Stomach (tissue), 9 donors: ENCODE results near the gene SLC16A2. TPM values are rescaled to one million over a fixed set of nuclear protein-coding genes. Genes with fewer than 3 reads are reported as not detected.
"Not testable (repeated sequence)": the region's sequence is repeated elsewhere in the genome, so short reads cannot be mapped to it uniquely, and the experiment has no call there.

ENCODE experiments used
- DNase-seq, 2 donors: peaks; one replicate each; pipeline versions ENCODE4 v3.0.0 to v3.0.0-alpha.2; 2013 to 2019
- H3K27ac ChIP-seq, 5 donors: fragments of 200-600 bp in 4 of 5; sonication (generic) in 4 of 5; one replicate each; pipeline ENCODE4 v1.5.1; 2013 to 2019; ENCODE audit warnings: mild to moderate bottlenecking in 1 of 5, moderate library complexity in 1 of 5
- H3K27me3 ChIP-seq, 3 donors: fragments of 200-600 bp; sonication (generic); one replicate each; pipeline ENCODE4 v1.5.1; 2017 to 2019; ENCODE audit warnings: mixed run types in 1 of 3
- H3K36me3 ChIP-seq, 4 donors: fragments of 200-600 bp; sonication (generic); 1 replicate in 3 of 4; 2 replicates in 1 of 4; pipeline ENCODE4 v1.5.1; 2016 to 2019
- H3K4me1 ChIP-seq, 4 donors: fragments of 200-600 bp; sonication (generic); one replicate each; pipeline ENCODE4 v1.5.1; 2016 to 2019
- H3K4me3 ChIP-seq, 4 donors: fragments of 200-600 bp; sonication (generic) in 3 of 4; one replicate each; pipeline ENCODE4 v1.5.1; 2016 to 2019; ENCODE audit warnings: mild to moderate bottlenecking in 1 of 4
- H3K9me3 ChIP-seq, 4 donors: fragments of 200-600 bp; sonication (generic); one replicate each; pipeline ENCODE4 v1.5.1; 2016 to 2019
- CTCF ChIP-seq, 7 experiments: fragments of 450-650 bp in 4 of 7; fragments of 200-600 bp in 3 of 7; sonication (generic) in 3 of 7; IDR thresholded peaks; one replicate each; pipeline ENCODE4 v1.5.1; 2016 to 2019; ENCODE audit warnings: antibody characterized with exemption in 7 of 7, control low read depth in 2 of 7, mild to moderate bottlenecking in 1 of 7
- EP300 ChIP-seq: sonication (generic); formaldehyde crosslinking; IDR thresholded peaks from one replicate; pipeline ENCODE4 v1.6.1; 2017; ENCODE audit warnings: antibody characterized with exemption
- POLR2A ChIP-seq, 4 donors: fragments of 450-650 bp; IDR thresholded peaks; one replicate each; pipeline ENCODE4 v1.6.1; 2016; ENCODE audit warnings: antibody characterized with exemption in 4 of 4, control low read depth in 2 of 4, mild to moderate bottlenecking in 1 of 4, moderate library complexity in 1 of 4
- POLR2AphosphoS5 ChIP-seq, 3 donors: sonication (generic); formaldehyde crosslinking; IDR thresholded peaks; one replicate each; pipeline ENCODE4 v1.6.1; 2016; ENCODE audit warnings: antibody characterized with exemption in 3 of 3
- WGBS, 5 donors: extraction: QIAGEN DNeasy Blood & Tissue Kit in 3 of 5; methylation state at CpG; one replicate each; pipeline versions ENCODE4 v1.1.5 to v1.1.7; 2013 to 2018; 5-methylcytosine and 5-hydroxymethylcytosine counted together
- intact Hi-C: fragments of 100-400 bp; cut with DNase I; formaldehyde crosslinking; loops from one replicate; pipeline ENCODE4 v1.15.1; 2023; ENCODE audit warnings: low total_unique reads
- polyA plus RNA-seq, 3 donors: library from polyadenylated mRNA; stranded (reverse); fragments of 200-250 nt; gene quantifications; one replicate each; pipeline ENCODE4 v1.2.3, GENCODE V29; 2013
- total RNA-seq, 5 donors: library from RNA; depleted of rRNA; stranded (reverse); fragments of >200 nt; gene quantifications; one replicate each; pipeline versions ENCODE4 v1.1.0 to v1.2.3, GENCODE V29; 2014 to 2016
- donor health status: healthy with polysubstance abuse.
- donor health status: Bipolar disorder and iron deficiency.
- donor health status: healthy.

Gene SLC16A2
- total and polyA plus RNA-seq, 8 donors, result 0.29 to 4.4 (median 2.4) TPM; not detected in 1

DNA sequence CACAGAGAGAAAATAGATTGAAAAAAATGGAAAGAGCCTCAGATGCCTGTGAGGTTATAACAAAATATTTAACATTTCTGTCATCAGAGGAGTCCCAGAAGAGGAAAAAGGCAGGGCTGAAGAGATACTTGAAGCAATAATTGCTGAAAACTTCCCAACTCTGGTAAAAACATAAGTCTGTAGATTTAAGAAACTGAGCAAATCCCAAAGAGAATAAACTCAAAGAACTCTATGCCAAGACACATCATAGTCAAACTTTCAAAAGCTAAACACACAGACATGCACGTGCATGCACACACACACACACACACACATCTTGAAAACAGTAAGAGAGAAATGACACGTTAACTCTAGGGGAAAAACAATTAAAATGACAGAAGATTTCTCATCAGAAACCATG, 94.1 kb downstream of the SLC16A2 start:
- 62 to 74% (median 66%) methylated on average over 2 of the region's 2 CpGs for WGBS, 5 donors
- Histone ChIP-seq H3K27ac (no peak overlapping the region), H3K4me3 (no peak overlapping the region), H3K36me3 (no peaks in the 10 kb centered on the region), H3K4me1 (no peaks in the 10 kb centered on the region), H3K9me3 (no peaks in the 10 kb centered on the region), H3K27me3 (no peaks in the 10 kb centered on the region)
- no peak for DNase-seq
- intact Hi-C loops, result no loop called here
- no peak for TF ChIP-seq CTCF (IDR thresholded peaks at IDR 0.05)
- TF ChIP-seq POLR2A (IDR thresholded peaks at IDR 0.05), result no peak
- no peak for TF ChIP-seq EP300
- no peak for TF ChIP-seq POLR2AphosphoS5 (IDR thresholded peaks at IDR 0.05)

- H3K4me1 ChIP-seq, H3K4me3 ChIP-seq, H3K9me3 ChIP-seq, DNase-seq, H3K27ac ChIP-seq, H3K36me3 ChIP-seq, H3K27me3 ChIP-seq, intact Hi-C loops: not testable (repeated sequence)
- WGBS, 5 donors, result 53 to 100% (median 88%) methylated on average over 1 of the region's 1 CpG
These were observed 94.7 kb downstream of the SLC16A2 start for GRCh38 chrX:74516013-74516412.

DNA sequence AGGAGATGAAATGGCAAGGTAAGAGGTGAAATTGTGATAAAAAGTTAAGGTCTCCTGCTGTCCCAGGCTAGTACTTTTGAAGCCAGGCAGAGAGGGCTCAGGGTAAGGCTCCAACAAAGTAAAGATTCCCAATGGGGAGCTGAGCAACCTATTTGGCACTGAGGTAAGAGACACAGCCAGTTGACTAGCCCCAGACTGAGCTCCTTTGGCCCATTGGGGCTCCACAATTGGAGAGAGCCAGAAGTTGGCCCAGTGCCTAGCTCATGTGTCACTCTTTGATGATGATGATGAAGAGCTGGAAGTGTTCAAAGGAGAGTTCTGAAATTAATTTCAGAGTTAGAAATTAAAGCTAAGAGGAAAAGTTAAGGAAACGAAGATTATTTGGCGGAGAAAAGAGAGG, 98.6 kb downstream of the SLC16A2 start:
- H3K27ac ChIP-seq, result peak overlapping the region in 1 of 5 donors; percentile 19
- no peak for DNase-seq
- peaks cover 0 to 4% (median 0%) of the 10 kb centered on the region in 4 donors for H3K36me3 ChIP-seq
- no peaks in the 10 kb centered on the region for H3K27me3 ChIP-seq
- WGBS, 5 donors, result 72 to 90% (median 79%) methylated on average over 2 of the region's 2 CpGs
- H3K4me1 ChIP-seq, result no peaks in the 10 kb centered on the region
- intact Hi-C loops, result no loop called here
- TF ChIP-seq POLR2AphosphoS5 (IDR thresholded peaks at IDR 0.05) (no peak), POLR2A (IDR thresholded peaks at IDR 0.05) (no peak), EP300 (no peak), CTCF (IDR thresholded peaks at IDR 0.05) (no peak)
- no peak overlapping the region for H3K4me3 ChIP-seq
- H3K9me3 ChIP-seq, result no peaks in the 10 kb centered on the region

- no peaks in the 10 kb centered on the region for H3K9me3 ChIP-seq
- WGBS, 5 donors, result 68 to 80% (median 72%) methylated on average over 3 of the region's 3 CpGs
- H3K27ac ChIP-seq, result peak overlapping the region in 1 of 5 donors; percentile 19
- no peaks in the 10 kb centered on the region for H3K4me1 ChIP-seq
- peaks cover 0 to 4% (median 0%) of the 10 kb centered on the region in 4 donors for H3K36me3 ChIP-seq
- intact Hi-C loops, result no loop called here
- H3K4me3 ChIP-seq, result no peak overlapping the region
- no peaks in the 10 kb centered on the region for H3K27me3 ChIP-seq
- TF ChIP-seq CTCF (IDR thresholded peaks at IDR 0.05) (no peak), POLR2AphosphoS5 (IDR thresholded peaks at IDR 0.05) (no peak), POLR2A (IDR thresholded peaks at IDR 0.05) (no peak), EP300 (no peak)
- no peak for DNase-seq
These were observed 99.0 kb downstream of the SLC16A2 start for GRCh38 chrX:74520291-74520690.

DNA sequence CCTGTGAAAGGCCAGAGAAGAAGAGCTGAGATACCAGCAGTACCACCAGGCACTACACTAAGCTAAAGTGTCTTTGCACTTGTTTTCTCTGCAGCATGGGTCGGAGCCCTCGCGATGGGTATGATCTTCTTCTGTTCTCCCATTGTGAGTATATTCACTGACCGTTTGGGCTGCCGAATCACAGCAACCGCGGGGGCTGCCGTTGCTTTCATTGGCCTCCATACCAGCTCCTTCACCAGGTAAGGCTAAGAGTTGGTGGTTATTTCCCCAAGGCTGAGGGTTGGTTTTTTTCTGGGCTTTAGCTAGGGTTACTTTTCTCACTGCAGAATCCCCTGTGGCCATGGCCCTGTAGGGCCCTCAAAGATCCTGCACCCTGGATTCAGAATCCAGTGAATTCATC, 99.6 kb downstream of the SLC16A2 start:
- Histone ChIP-seq H3K4me1 (no peaks in the 10 kb centered on the region), H3K27ac (peak overlapping the region in 1 of 5 donors; percentile 77), H3K4me3 (no peak overlapping the region), H3K27me3 (no peaks in the 10 kb centered on the region), H3K9me3 (no peaks in the 10 kb centered on the region), H3K36me3 (peaks cover 0 to 4% (median 0%) of the 10 kb centered on the region in 4 donors)
- DNase-seq, result no peak
- intact Hi-C loops, result no loop called here
- TF ChIP-seq EP300 (no peak), POLR2A (IDR thresholded peaks at IDR 0.05) (no peak), CTCF (IDR thresholded peaks at IDR 0.05) (no peak), POLR2AphosphoS5 (IDR thresholded peaks at IDR 0.05) (no peak)
- 97 to 98% (median 97%) methylated on average over 8 of the region's 8 CpGs for WGBS, 5 donors
